H1 (cell line): ENCODE results near the gene PAX9. TPM values are rescaled to one million over a fixed set of nuclear protein-coding genes. Genes with fewer than 3 reads are reported as not detected.

Source experiments
- ASH2L ChIP-seq: fragments of 200-600, 300-600 bp; sonication (generic); IDR thresholded peaks from one replicate; pipeline ENCODE4 v1.7.1; 2017; ENCODE audit warnings: low read length
- CEBPB ChIP-seq: IDR thresholded peaks from 2 replicates; pipeline ENCODE4 v1.6.1; 2012; ENCODE audit warnings: low read depth, low read length
- CHD2 ChIP-seq: IDR thresholded peaks from 2 replicates; pipeline ENCODE4 v1.6.1; 2012; ENCODE audit warnings: low read length, improper control_type of control experiment
- EP300 ChIP-seq, 2 experiments: IDR thresholded peaks; 1 replicate in 1 of 2; 2 replicates in 1 of 2; pipeline ENCODE4 v1.6.1; 2011 to 2012; ENCODE audit warnings: low read depth in 2 of 2, low read length in 2 of 2, mild to moderate bottlenecking in 2 of 2, borderline replicate concordance in 1 of 2, inconsistent platforms in 1 of 2, moderate library complexity in 1 of 2
- HDAC2 ChIP-seq, 2 experiments: fragments of 300-600 bp in 1 of 2; sonication (generic) in 1 of 2; IDR thresholded peaks; 2 replicates each; pipeline ENCODE4 v1.6.1; 2011 to 2012; ENCODE audit warnings: low read depth in 2 of 2, low read length in 2 of 2, mild to moderate bottlenecking in 2 of 2, moderate library complexity in 2 of 2, borderline replicate concordance in 1 of 2, inconsistent platforms in 1 of 2
- KDM5A ChIP-seq: fragments of 200-600 bp; IDR thresholded peaks from 2 replicates; pipeline ENCODE4 v1.7.1; 2012; ENCODE audit warnings: mild to moderate bottlenecking, low read length, inconsistent platforms, mixed read lengths
- NRF1 ChIP-seq: IDR thresholded peaks from 2 replicates; pipeline ENCODE4 v1.6.1; 2011; ENCODE audit warnings: mild to moderate bottlenecking, low read depth, low read length, improper control_type of control experiment
- POU5F1 ChIP-seq: IDR thresholded peaks from 2 replicates; pipeline ENCODE4 v1.6.1; 2011; ENCODE audit warnings: low read depth, mild to moderate bottlenecking, low read length, moderate library complexity
- RAD21 ChIP-seq, 2 experiments: IDR thresholded peaks in 1 of 2; conservative IDR thresholded peaks in 1 of 2; 2 replicates each; pipeline ENCODE4 v1.6.1; 2011; ENCODE audit warnings: low read depth in 2 of 2, low read length in 2 of 2, improper control_type of control experiment in 1 of 2, inconsistent platforms in 1 of 2, mild to moderate bottlenecking in 1 of 2, moderate library complexity in 1 of 2
- SIRT6 ChIP-seq: IDR thresholded peaks from one replicate; pipeline ENCODE4 v1.7.1; 2012; ENCODE audit warnings: low read length, inconsistent platforms
- SRF ChIP-seq: IDR thresholded peaks from 2 replicates; pipeline ENCODE4 v1.6.1; 2011; ENCODE audit warnings: mild to moderate bottlenecking, low read depth, low read length, moderate library complexity
- TAF7 ChIP-seq: optimal IDR thresholded peaks from 2 replicates; pipeline ENCODE3; 2011; ENCODE audit warnings: low read depth, mild to moderate bottlenecking, inconsistent platforms, low read length, moderate library complexity, borderline replicate concordance
- TEAD4 ChIP-seq: IDR thresholded peaks from 2 replicates; pipeline ENCODE4 v1.6.1; 2012; ENCODE audit warnings: low read depth, low read length, inconsistent platforms, mixed read lengths
- polyA plus RNA-seq, 7 experiments: library from polyadenylated mRNA; depleted of rRNA in 3 of 7; stranded (reverse) in 5 of 7; unstranded in 2 of 7; fragments of >200 nt in 5 of 7; fragments of 200-250 nt in 2 of 7; gene quantifications; 1 replicate in 5 of 7; 2 replicates in 1 of 7; 4 replicates in 1 of 7; pipeline versions ENCODE4 v1.2.1 to v1.2.3, GENCODE V29; 2011 to 2013; ENCODE audit warnings: missing spikeins in 2 of 7, mixed read lengths in 2 of 7
- total RNA-seq: library from RNA; stranded (reverse); fragmentation: NEBNext Ultra II Directional; extraction: Animal tissue kit (Norgen Biotek cat#: 25700); gene quantifications from 2 replicates; pipeline ENCODE4 v1.2.1, GENCODE V29; 2021
- TF ChIP-seq, protein P1 (sequence below): IDR thresholded peaks from 2 replicates; pipeline ENCODE4 v1.6.1; 2011; ENCODE audit warnings: low read depth, mild to moderate bottlenecking, low read length; ENCODE audit not compliant: insufficient read depth

The PAX9 gene
- total and polyA plus RNA-seq, 2 of the 8 experiments (the other 6 are each of a cell fraction or from before 2014, with no cell fraction given) = 0.05 TPM; not detected in 1

DNA sequence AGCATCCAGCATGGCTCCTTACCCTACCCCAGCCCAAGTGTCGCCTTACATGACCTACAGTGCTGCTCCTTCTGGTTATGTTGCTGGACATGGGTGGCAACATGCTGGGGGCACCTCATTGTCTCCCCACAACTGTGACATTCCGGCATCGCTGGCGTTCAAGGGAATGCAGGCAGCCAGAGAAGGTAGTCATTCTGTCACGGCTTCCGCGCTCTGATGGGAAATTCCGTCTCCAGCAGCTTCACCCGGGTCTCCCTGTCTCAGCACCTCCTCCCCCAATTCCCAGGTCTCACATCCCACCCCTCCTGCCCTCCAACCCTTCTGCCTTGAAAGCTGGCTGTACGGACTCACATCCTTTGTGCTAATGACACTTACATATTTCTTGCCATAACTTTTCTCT lies 14.6 kb downstream of the PAX9 start (continued):
- TF ChIP-seq EP300 (IDR thresholded peaks at IDR 0.05; ENCODE audit: borderline replicate concordance in 1 of 2, low read depth in 2 of 2, low read length in 2 of 2) = no peak
- TF ChIP-seq SIRT6 = no peak
- peak; percentile 25 for TF ChIP-seq ASH2L
- TF ChIP-seq CHD2 = no peak
- no peak for TF ChIP-seq KDM5A
- TF ChIP-seq HDAC2 (IDR thresholded peaks at IDR 0.05; ENCODE audit: borderline replicate concordance in 1 of 2, low read depth in 2 of 2, low read length in 2 of 2) = peak in 1 of 2 experiments; percentile 87; a peak in 1 of 4 replicates
- no peak for TF ChIP-seq POU5F1
- no peak for TF ChIP-seq NRF1
- peak; percentile 93 for TF ChIP-seq TEAD4
- 0 out of 4 replicates have a peak, but pooled peaks of 1 of the 2 experiments have one; percentile 3 for TF ChIP-seq RAD21 (IDR thresholded peaks at IDR 0.05 in 1 of 2, conservative IDR thresholded peaks at IDR 0.05 in 1 of 2; ENCODE audit: low read depth in 2 of 2, low read length in 2 of 2)
- no peak for TF ChIP-seq TAF7
- no peak for TF ChIP-seq CEBPB
- TF ChIP-seq, protein P1, sequence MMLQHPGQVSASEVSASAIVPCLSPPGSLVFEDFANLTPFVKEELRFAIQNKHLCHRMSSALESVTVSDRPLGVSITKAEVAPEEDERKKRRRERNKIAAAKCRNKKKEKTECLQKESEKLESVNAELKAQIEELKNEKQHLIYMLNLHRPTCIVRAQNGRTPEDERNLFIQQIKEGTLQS = no peak
- TF ChIP-seq SRF = no peak
- TF ChIP-seq, all 59 proteins: peak for 6
